Amygdala (tissue), 56 donors: ENCODE data around the gene TK1.

ENCODE experiments used
- DNase-seq, 56 donors: peaks; one replicate each; lab custom pipeline; 2025; lab: John Stamatoyannopoulos, UW

Gene TK1, protein sequence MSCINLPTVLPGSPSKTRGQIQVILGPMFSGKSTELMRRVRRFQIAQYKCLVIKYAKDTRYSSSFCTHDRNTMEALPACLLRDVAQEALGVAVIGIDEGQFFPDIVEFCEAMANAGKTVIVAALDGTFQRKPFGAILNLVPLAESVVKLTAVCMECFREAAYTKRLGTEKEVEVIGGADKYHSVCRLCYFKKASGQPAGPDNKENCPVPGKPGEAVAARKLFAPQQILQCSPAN

DNA sequence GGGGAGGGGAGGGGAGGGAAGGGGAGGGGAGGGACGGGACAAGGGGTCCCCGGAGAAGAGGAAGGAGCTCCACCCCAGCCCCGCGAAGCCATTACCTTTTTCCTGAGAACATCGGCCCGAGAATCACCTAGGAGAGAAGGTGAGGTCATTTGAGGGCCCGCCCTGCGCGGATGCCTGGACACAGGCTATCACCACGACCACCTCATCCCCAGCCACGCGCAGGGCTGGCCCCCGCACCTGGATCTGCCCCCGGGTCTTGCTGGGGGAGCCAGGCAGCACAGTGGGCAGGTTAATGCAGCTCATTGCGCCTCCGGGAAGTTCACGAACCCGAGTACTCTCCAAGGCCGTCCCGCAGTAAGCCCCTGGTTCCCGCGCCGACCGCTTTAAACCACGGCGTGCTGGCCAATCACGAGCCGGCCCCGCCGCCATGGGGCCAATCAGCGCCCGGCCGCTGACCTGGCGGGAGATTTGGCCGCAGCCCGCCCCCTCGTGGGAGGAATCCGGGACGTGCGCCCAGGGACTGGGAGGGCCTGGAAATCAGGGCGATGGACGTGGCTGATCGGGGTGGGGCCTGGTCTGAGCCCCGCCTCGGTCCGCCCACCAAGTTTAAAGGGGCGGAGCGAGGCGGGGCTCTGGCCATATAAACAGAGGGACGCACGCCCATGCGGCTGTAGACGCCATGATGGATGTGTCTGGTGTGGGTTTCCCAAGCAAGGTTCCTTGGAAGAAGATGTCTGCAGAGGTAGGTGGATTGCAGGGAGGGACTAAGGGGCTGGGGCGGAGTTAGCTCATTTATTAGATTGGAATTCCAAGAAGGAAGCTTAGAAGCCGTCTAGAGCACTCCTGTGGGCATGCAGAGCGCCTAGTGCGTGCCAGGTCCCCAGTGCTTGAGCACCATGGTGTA, at the start of gene TK1, which contains the start of gene AFMID:
Gene TK1, minus strand, starts transcription at position 361 of the 904 bp plus-strand sequence. Its CDS starts 58 bp downstream, at position 303.
Gene AFMID, plus strand, starts transcription at position 671 of the 904 bp plus-strand sequence. Its CDS starts 9 bp downstream, at position 680.
- DNase-seq = peak; percentile 51 to 97 (median 92)

DNA sequence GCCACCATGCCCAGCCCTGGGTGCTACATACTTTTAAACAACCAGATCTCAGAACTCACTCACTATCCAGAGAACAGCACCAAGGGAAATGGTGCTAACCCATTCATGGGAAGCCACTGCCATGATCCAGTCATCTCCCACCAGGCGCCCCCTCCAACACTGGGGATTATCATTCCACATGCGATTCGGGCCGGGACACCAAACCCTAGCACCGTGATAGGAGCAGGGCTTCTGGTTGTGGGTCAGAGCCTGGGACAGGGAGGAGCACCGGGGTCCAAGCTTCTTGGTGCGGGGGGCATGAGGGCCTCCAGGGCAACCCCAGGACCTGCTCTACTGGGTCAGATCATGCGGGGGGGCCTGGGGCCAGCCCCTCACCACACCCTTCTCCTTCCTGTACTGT, 49.0 kb upstream of the TK1 start:
- no peak for DNase-seq

DNA sequence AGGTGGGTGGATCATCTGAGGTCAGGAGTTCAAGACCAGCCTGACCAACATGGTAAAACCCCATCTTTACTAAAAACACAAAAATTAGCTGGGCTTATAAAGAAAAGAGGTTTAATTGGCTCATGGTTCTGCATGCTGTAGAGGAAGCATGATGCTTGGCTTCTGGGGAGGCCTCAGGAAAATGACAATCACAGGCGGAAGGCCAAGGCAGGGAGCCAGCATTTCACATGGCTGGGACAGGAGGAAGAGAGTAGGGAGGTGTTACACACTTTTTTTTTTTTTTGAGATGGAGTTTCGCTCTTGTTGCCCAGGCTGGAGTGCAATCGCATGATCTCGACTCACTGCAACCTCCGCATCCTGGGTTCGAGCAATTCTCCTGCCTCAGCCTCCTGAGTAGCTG, 48.2 kb upstream of the TK1 start:
- peak in 36 of 56 donors; percentile 14 to 86 (median 56) for DNase-seq

DNA sequence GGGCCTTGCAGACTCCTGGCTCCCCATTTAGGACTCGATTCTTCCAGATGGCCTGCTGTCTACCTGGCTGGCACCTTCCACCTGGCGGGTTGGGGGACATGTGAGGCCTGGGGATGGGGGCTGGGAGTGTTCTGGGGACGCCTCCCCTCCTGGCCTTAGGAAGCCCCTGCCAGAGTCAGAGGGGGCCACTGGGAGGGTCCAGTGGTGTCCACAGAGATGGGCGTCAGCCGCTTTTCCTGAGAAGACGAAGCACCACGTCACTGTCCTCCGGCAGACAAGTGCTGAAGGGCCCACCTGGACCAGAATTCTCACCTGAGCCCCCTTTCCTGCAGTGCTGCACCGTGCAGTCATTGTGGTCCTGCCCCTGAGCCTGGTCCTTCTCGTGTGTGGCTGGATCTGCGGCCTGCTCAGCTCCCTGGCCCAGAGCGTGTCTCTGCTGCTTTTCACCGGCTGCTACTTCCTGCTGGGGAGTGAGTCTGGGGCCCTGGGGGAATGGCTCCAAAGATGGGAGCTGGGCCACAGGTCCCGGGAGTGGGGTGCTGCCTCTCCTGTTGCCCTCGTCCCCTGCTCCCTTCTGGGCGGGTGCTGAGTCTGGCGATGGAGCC, 47.5 kb upstream of the TK1 start:
- no peak for DNase-seq

DNA sequence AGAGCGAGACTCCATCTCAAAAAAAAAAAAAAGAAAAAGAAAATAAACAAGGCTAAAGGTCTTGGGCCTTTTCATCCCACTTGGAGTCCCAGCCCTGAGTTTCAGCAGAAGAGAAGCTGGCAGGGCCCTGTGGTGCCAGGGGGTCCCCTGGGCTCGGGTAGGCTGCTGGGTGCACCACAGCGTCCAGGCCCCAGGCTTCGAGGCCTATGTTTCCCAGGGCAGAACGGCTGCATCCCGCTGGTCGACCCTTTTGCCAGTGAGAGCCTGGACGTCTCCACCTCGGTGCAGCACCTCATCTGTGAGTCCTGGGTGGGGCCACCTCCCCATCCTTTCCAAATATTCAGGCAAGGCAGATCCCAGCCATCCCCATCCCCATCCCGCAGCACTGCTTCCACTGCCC, 46.8 kb upstream of the TK1 start:
- no peak for DNase-seq

DNA sequence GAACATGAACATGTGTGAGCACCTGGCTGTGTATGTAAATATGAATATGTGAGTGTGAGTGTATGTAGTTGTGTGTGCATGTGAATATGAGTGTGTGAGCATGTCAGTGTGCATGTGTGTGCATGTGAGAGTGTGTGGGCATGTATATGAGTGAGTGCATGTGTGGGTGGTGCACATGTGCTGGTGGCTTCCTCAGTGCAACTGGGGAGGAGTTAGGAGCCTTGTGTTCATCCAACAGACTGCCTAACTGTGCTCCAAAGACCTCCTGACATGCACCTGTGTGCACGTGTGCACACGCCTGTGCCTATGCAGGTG, 46.0 kb upstream of the TK1 start:
- no peak for DNase-seq

DNA sequence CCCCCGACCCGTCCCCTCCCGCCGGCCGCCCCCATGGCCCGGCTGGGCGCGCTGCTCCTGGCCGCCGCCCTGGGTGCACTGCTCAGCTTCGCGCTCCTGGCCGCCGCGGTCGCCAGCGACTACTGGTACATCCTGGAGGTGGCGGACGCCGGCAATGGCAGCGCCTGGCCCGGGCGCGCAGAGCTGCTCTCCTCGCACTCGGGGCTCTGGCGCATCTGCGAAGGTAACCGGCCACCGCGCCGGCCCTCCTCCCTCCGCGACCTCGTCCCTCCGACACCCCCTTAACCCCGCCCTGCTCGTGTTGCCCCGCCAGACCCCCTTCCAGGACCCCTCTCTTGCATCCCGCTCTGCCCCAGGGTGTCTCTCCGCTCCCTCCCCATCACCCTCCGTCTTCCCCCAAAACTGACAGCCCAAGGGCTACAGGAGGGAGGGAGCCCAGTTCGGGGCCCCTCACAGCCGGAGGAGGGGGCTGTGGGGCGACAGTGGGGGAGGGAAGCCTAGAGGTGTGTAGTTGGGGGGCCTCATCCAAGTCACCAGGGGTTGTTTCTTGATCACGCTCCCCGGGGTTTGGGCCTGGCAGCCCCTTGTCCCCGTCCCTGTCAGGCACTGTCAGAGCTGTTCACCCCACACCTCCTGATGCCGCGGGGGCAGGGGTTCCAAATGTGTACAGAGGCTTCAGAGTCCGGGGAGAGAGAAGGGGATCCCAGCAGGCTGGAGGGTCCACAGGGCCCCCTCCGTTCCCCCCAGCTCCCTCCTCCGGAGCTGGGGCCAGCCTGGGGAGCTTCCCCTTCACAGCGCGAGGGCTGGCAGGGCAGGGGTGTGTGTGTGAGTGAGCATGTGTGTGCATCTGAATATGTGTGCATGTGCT, 45.4 kb upstream of the TK1 start:
- peak in 2 of 56 donors; percentile 32 to 46 for DNase-seq

DNA sequence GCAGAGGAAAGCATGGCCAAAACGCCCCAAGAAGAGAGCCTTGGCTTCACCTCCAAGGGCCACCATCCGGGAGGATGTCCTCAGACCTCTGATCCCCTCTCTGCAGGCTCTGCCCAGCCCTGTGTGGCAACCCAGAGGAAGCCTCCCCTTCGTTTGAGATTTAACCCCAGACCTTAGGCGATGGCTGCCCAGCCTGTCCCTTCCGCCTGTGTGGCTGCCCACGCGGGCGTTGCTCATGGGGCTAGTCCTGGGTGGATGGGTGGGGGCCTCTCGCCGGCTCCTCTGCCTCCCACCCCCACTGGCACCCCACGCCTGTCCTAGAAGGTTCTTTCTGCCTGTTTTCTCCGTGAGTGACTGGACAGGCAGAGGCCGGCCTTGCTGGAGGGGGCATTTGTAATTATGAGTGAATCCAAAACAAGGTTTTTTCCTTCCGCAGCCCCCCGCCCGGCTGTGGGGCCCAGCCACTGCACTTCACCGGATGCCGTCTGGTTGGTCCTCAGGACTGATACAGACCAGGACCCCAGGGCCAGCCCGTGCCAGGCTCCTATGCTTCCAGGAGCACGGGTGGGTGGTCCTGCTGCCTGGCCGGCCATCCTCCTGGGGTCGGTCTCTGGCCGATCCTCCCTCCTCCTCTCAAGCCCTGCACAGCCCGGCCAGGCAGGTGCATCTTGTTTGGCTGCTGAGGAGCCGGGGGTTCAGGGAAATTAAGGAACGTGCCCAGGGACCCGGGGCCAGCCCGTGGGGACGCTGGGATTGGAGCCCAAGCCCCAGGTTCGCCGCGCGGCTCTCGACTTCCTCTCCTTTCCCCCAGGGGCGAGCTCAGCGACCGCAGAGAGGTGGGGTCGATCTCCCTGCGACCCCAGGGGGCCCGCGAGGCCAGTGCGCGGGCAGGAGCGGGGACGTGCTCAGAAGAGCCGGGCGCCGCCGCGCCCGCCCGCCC, 44.4 kb upstream of the TK1 start, which contains the start of gene TMEM235:
Gene TMEM235, plus strand, starts transcription at position 636 of the 940 bp plus-strand sequence. CDS start 393 bp downstream, outside the sequence.
- peak in 20 of 56 donors; percentile 22 to 60 (median 43) for DNase-seq

DNA sequence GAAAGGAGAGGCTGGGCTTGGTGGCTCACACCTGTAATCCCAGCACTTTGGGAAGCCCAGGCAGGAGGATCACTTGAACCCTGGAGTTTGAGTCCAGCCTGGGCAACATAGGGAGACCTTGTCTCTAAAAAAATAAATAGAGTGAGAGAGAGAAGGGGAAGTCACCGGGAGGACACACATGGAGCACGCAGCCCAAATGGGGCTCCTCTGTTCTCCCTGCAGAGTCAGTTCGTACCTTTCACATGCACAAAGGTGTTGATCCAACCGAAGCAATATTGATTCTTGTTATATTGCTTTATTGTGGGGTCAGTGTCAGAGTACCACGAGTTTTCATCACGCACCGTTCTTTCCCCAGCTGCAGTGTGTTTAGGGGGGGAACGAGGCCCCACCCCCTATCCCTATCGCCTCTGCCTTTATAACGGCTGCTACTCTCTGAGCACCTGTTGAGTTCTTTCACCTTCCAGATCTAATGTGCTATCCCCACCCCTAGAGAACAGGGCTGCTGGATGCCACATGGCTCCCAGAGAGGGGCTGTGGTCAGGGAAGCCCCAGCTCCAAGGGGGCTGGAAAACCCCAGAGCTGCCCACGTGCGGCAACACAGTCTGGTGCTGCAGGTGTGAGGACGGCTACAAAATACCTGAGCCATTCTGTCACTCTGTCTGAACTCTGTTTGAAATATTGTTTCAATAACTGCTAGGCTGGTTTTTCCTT, 43.6 kb upstream of the TK1 start:
- no peak for DNase-seq

DNA sequence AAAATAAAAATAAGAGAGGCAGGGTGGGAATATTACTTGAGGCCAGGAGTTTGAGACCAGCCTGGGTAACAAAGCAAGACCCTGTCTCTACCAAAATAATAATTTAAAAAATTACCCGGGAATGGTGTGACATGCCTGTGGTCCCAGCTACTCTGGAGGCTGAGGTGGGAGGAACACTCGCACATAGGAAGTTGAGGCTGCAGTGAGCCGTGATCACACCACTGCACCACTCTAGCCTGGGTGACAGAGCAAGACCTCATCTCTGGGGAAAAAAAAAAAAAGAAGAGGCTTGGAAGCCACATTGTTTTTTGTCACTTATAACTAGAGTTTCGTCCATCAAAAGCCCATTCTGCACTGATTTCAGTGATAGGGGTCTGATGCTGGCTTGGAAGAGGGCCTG, 41.3 kb upstream of the TK1 start:
- DNase-seq = no peak

DNA sequence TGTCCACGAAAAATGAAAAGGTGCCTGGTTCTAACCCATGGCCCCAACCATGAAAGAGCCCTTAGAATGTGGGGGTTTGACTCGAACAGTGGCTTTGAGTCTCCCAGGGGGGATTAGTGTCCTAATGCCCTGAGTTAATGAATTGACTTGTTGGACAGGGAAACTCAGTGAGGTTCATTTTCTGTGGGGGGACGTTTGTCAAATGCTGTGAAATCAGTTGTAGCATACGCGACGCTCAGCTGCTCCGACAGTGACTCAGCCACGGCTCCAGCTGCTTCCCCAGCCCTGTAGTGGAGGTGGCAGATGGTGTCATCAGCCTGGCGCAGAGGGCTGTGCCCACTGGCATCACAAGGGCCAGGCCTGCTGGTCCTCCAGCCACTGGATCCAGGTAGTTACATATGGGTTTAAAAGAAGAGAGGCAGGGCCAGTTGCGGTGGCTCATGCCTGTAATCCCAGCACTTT, 40.6 kb upstream of the TK1 start:
- peak in 22 of 56 donors; percentile 18 to 71 (median 42) for DNase-seq

DNA sequence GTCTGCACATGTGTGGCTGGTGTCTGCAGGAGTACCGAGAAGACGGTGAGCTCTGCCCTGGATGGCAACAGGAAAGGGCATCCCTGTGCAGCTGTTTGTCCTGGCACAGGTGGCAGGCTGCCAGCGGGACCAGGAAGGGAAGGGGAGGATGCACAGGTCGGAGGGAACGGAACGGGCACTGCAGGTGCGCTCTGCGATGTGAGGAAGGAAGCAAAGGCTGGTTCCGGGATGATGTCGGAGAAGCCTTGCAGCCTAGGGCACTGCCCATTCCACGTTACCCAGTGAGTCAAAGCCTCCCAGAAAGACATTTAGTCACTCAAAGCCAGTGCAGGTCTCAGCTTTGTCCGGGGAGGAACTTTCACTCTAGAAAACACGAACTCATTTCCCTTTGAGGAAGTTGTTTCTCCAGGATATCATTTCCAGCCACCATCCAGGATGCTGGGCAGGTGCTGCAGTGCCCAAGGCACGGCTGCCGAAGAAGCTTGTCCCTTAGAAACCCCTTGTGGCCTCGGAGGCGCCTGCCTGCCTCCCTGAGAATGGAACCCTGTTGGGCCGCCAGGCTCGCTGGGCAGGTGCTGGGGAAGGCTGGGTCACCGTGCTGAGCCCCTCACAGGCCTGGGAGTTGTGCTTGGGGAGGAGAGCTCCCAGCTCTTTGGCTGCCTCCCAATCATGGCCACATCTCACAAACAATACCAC, 40.1 kb upstream of the TK1 start:
- DNase-seq = no peak

DNA sequence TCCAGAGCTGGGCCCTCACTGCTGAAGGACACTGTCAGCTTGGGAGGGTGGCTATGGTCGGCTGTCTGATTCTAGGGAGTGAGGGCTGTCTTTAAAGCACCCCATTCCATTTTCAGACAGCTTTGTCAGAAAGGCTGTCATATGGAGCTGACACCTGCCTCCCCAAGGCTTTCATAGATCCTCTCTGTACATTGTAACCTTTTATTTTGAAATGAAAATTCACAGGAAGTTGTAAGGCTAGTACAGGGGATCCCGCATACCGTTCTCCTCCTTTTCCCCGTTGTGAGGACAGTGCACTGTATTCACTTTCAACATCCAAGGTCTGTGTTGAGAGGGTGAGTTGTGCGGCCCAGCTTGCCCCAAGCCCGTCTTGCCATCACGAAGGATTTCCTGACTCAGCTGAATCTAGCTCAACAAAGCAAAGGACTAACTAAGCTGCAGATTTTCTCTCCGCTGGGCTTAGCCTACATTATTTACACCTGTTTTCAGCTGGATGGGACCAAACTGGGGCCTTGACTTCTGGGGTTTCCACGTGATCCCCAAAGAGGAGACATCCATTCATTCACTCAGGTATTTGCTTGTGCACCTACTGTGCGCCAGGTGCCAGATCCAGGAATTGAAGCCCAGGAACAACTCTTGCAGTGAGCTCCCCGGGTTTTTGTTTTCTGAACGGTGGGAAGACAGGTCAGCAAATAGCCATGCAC, 39.4 kb upstream of the TK1 start:
- no peak for DNase-seq

DNA sequence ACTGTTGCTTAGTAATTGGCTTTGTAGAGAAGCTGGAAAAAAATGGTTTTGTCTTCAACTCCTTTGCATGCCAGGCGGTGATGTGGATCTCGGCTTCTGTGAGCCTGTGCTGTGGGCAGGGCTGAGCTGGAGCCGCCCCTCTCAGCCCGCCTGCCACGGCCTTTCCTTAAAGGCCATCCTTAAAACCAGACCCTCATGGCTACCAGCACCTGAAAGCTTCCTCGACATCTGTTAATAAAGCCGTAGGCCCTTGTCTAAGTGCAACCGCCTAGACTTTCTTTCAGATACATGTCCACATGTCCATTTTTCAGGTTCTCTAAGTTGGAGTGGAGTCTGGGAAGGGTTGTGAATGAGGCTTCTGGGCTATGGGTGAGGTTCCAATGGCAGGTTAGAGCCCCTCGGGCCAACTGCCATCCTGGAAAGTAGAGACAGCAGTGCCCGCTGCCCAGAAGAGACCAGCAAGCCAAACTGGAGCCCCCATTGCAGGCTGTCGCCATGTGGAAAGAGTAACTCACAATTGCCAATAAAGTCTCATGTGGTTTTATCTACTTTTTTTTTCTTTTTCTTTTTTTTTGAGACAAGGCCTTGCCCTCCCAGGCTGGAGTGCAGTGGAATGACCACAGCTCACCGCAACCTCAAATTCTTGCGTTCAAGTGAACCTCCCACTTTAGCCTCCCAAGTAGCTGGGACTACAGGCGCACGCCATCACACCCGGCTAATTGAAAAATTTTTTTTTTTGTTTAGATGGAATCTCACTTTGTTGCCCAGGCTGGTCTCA, 38.4 kb upstream of the TK1 start:
- DNase-seq = peak in 1 of 56 donors; percentile 45

DNA sequence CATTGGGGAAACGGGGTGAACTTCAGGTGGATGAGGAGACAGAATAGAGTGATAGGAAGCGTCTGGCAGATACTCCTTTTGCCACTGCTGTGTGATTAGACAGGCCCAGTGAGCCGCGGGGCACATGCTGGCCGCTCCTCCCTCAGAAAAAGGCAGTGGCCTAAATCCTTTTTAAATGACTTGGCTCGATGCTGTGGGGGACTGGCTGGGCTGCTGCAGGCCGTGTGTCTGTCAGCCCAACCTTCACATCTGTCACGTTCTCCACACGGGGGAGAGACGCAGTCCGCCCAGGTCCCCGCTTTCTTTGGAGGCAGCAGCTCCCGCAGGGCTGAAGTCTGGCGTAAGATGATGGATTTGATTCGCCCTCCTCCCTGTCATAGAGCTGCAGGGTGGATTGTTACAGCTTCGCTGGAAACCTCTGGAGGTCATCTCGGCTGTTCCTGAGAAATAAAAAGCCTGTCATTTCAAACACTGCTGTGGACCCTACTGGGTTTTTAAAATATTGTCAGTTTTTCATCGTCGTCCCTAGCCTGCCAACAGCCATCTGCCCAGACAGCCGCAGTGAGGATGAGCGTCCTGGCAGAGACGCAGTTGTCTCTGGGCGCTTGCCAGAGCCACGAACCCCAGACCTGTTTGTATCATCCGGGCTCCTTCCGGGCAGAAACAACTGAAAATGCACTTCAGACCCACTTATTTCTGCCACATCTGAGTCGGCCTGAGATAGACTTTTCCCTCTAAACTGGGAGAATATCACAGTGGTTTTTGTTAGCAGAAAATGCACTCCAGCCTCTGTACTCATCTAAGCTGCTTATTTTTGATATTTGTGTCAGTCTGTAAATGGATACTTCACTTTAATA, 37.6 kb upstream of the TK1 start:
- peak in 29 of 56 donors; percentile 18 to 71 (median 53) for DNase-seq
